Spleen (tissue), 13 donors: Measurements from ENCODE around the gene PRAMEF17. TPM values are rescaled to one million over a fixed set of nuclear protein-coding genes. Genes with fewer than 3 reads are reported as not detected.
"Not testable (repeated sequence)": the region's sequence is repeated elsewhere in the genome, so short reads cannot be mapped to it uniquely, and the experiment has no call there.

ENCODE experiments used
- DNase-seq: peaks from one replicate; pipeline ENCODE4 v3.0.0-alpha.2; 2020
- H3K27ac ChIP-seq, 8 donors: fragments of 200-600 bp; sonication (generic) in 7 of 8; 1 replicate in 4 of 8; 2 replicates in 4 of 8; pipeline versions ENCODE4 v1.5.0 to v1.8.0; 2016 to 2021; ENCODE audit warnings: inconsistent platforms in 4 of 8, mild to moderate bottlenecking in 4 of 8, moderate library complexity in 1 of 8
- H3K27me3 ChIP-seq, 7 donors: fragments of 200-600 bp; sonication (generic) in 6 of 7; replicated peaks in 1 of 7; 1 replicate in 4 of 7; 2 replicates in 3 of 7; pipeline versions ENCODE4 v1.5.0 to v1.8.0; 2016 to 2021; ENCODE audit warnings: inconsistent platforms in 3 of 7, mild to moderate bottlenecking in 1 of 7
- H3K36me3 ChIP-seq, 6 donors: fragments of 200-600 bp; sonication (generic) in 5 of 6; 1 replicate in 4 of 6; 2 replicates in 2 of 6; pipeline versions ENCODE4 v1.5.0 to v1.8.0; 2016 to 2021; ENCODE audit warnings: inconsistent platforms in 2 of 6
- H3K4me1 ChIP-seq, 6 donors: fragments of 200-600 bp; sonication (generic) in 5 of 6; 1 replicate in 3 of 6; 2 replicates in 3 of 6; pipeline versions ENCODE4 v1.5.0 to v1.8.0; 2016 to 2021; ENCODE audit warnings: inconsistent platforms in 3 of 6
- H3K4me3 ChIP-seq, 8 donors: fragments of 200-600 bp; sonication (generic) in 7 of 8; 1 replicate in 4 of 8; 2 replicates in 4 of 8; pipeline versions ENCODE4 v1.5.0 to v1.8.0; 2016 to 2021; ENCODE audit warnings: inconsistent platforms in 4 of 8, mild to moderate bottlenecking in 4 of 8, moderate library complexity in 2 of 8
- H3K9me3 ChIP-seq, 8 donors: fragments of 200-600 bp; sonication (generic) in 7 of 8; 1 replicate in 4 of 8; 2 replicates in 4 of 8; pipeline versions ENCODE4 v1.5.0 to v1.8.0; 2016 to 2021; ENCODE audit warnings: inconsistent platforms in 4 of 8
- WGBS, 5 donors: extraction: QIAGEN DNeasy Blood & Tissue Kit in 3 of 5; methylation state at CpG; one replicate each; pipeline versions ENCODE4 v1.1.5 to v1.1.7; 2013 to 2018; 5-methylcytosine and 5-hydroxymethylcytosine counted together
- intact Hi-C: fragments of 100-400 bp; cut with DNase I; formaldehyde crosslinking; loops from one replicate; pipeline ENCODE4 v1.15.0; 2023; ENCODE audit warnings: low total_unique reads
- long read RNA-seq, 2 donors: transcript quantifications; one replicate each; lab custom pipeline, GENCODE V29; 2026
- polyA plus RNA-seq, 3 donors: library from polyadenylated mRNA; stranded (reverse); fragments of 200-250 nt; gene quantifications; one replicate each; pipeline ENCODE4 v1.2.1, GENCODE V29; 2013
- total RNA-seq, 7 donors: library from RNA; depleted of rRNA in 3 of 7; stranded (reverse); fragments of >200 nt in 3 of 7; fragmentation: NEBNext Ultra II Directional in 4 of 7; extraction: Animal tissue kit (Norgen Biotek cat#: 25700) in 4 of 7; gene quantifications; one replicate each; pipeline versions ENCODE4 v1.1.0 to v1.2.1, GENCODE V29; 2016 to 2021
- TF ChIP-seq, protein P1 (sequence below), 11 experiments: fragments of 200-600 bp in 7 of 11; fragments of 450-650 bp in 4 of 11; sonication (generic) in 4 of 11; IDR thresholded peaks in 8 of 11; conservative IDR thresholded peaks in 3 of 11; 1 replicate in 7 of 11; 2 replicates in 4 of 11; pipeline versions ENCODE4 v1.4.0 to v1.8.0; 2016 to 2021; ENCODE audit warnings: antibody characterized with exemption in 11 of 11, inconsistent platforms in 4 of 11, mild to moderate bottlenecking in 1 of 11
- donor health status: healthy with polysubstance abuse.
- donor health status: DM: no; HTN: no; CAD: no; lungs with moderate emphysema.
- donor health status: DM: no; HTN: no; CAD: no.
- donor health status: Bipolar disorder and iron deficiency.
- donor health status: healthy.
- donor health status: DM: no; HTN: no; CAD: no.
- donor health status: DM: yes; HTN: yes; CAD: no.

Gene PRAMEF17, protein sequence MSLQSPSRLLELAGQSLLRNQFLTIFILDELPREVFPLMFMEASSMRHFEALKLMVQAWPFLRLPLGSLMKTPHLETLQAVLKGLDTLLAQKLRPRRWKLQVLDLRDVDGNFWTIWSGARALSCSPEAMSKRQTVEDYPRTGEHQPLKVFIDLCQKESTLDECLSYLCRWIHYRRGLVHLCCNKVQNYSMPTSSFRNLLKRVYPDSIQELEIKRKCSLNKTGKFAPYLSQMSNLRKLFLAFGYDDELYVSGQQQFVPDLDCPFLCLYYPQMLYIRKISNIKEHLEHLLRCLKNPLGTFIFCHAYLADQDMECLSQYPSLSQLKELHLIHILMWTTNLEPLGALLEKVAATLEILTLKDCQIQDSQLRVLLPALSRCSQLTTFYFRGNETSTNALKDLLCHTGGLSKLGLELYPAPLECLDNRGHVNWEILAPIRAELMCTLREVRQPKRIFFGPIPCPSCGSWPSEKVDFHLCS
- not detected for total RNA-seq
- polyA plus RNA-seq = not detected
- long read RNA-seq, donor 1 = 0 reads
- long read RNA-seq, donor 2 = 0 reads

DNA sequence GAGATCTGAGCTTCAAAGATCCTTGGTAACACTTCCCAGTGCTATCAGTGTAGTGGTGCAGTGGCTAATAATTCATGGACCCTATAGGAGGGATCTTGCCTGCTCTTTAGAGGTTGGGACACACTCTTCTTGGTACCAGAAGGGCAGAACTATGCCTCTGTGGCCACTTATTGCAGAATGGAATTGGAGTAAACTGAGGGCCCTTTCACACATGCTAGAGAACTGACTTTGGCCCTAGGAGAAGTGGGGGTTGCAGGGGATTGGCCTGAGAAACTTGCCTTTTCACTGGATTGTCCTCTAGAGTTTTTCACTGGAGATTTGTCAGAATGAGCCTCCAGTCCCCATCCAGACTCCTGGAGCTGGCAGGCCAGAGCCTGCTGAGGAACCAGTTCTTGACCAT lies at the start of gene PRAMEF17:
PRAMEF17 (plus strand) TSS at position 301 of the 400 bp plus-strand sequence; CDS start at position 327, 26 bp downstream.
- H3K9me3 ChIP-seq, DNase-seq, H3K36me3 ChIP-seq, H3K27ac ChIP-seq, H3K4me1 ChIP-seq, H3K4me3 ChIP-seq, H3K27me3 ChIP-seq, intact Hi-C loops: not testable (repeated sequence)

DNA sequence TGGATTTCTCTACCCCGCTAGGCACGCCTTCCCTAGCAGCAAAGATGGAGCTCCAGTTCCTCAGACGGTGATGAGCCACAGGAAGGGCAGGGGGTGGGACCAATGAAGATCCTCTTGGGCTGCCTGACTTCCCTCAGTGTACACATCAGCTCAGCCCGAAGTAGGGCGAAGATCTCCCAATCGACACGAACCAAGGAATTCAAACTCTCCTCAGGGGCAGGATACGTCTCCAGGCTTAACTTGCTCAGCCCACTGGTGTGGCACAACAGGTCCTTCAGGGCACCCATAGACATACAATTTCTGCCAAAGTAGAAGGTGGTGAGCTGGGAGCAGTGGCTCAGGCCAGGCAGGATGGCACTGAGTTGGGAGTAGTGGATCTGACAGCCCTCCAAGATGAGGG lies 46.9 kb upstream of the PRAMEF17 start:
- H3K27me3 ChIP-seq, DNase-seq, H3K4me3 ChIP-seq, H3K27ac ChIP-seq, intact Hi-C loops, H3K9me3 ChIP-seq, H3K4me1 ChIP-seq, H3K36me3 ChIP-seq: not testable (repeated sequence)
- 72 to 93% (median 84%) methylated on average over 7 to 8 of the region's 8 CpGs for WGBS, 5 donors

DNA sequence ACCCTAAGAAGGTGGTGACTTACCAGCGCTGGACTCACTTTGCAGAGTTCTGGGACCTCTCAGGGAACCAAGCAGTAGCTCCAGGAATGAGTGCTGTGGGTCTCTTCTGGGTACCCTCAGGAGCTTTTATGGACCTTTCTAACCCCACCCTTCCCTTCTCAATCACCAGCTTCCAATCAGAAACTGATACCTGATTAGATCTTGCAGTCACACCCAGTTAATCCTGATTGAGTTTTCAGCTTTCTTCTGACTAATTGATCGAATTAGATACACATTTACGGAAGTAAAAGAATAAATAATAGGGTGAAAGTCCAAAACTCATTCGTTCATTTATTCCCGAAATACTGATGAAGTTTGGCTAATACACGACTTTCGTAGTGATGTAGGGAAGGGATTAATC lies 42.4 kb upstream of the PRAMEF17 start, which contains the start of gene PRAMEF14:
PRAMEF14 (minus strand) TSS at position 101 of the 400 bp plus-strand sequence. CDS start 1,820 bp downstream, outside the sequence.
- H3K4me1 ChIP-seq, H3K36me3 ChIP-seq, H3K27ac ChIP-seq, H3K27me3 ChIP-seq, intact Hi-C loops, H3K9me3 ChIP-seq, H3K4me3 ChIP-seq, DNase-seq: not testable (repeated sequence)
- 67 to 73% (median 71%) methylated on average over 6 to 7 of the region's 7 CpGs for WGBS, 5 donors

DNA sequence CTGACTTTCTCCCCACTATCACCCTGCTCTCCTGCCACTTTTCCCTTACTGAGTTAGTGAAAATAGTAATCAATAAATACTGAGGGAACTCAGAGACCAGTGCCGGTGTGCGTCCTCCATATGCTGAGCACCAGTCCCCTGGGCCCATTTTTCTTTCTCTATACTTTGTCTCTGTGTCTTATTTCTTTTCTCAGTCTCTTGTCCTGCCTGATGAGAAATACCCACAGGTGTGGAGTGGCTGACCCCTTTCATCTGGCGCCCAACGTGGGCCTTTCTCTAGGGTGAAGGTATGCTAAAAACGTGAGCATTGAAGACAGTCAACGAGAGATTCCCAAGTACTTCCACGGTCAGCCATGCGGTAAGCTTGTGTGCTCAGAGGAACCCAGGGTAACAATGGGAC lies 36.0 kb upstream of the PRAMEF17 start:
- intact Hi-C loops, DNase-seq, H3K36me3 ChIP-seq, H3K27ac ChIP-seq, H3K27me3 ChIP-seq, H3K4me1 ChIP-seq, H3K4me3 ChIP-seq: not testable (repeated sequence)
- peaks cover 0 to 30% (median 19%) of the 10 kb centered on the region in 8 donors for H3K9me3 ChIP-seq
- WGBS, 5 donors = 85 to 98% (median 92%) methylated on average over 6 to 8 of the region's 8 CpGs

DNA sequence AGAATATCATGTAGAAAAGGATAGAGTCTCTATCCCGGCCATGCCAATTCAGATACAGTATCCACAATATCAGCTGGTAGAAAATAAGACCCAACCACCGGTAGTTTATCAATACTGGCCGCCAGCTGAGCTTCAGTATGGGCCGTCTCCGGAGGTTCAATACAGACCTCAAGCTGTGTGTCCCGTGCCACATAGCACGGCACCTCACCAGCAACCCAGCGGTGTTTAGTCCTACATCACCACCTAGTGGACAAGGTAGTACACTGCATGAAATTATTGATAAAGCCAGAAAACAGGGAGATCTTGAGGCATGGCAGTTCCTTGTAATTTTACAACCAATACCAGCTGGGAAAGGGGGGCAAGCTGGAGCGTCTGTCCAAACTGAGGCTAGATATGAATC lies 35.0 kb upstream of the PRAMEF17 start:
- H3K4me3 ChIP-seq, H3K4me1 ChIP-seq, DNase-seq, H3K36me3 ChIP-seq, H3K27ac ChIP-seq, intact Hi-C loops, H3K27me3 ChIP-seq: not testable (repeated sequence)
- 0 to 6% (median 0%) methylated on average over 1 to 2 of the region's 9 CpGs; no CpG with 5 or more reads in 2 of the 5 donors for WGBS, 5 donors
- peaks cover 0 to 30% (median 19%) of the 10 kb centered on the region in 8 donors for H3K9me3 ChIP-seq

DNA sequence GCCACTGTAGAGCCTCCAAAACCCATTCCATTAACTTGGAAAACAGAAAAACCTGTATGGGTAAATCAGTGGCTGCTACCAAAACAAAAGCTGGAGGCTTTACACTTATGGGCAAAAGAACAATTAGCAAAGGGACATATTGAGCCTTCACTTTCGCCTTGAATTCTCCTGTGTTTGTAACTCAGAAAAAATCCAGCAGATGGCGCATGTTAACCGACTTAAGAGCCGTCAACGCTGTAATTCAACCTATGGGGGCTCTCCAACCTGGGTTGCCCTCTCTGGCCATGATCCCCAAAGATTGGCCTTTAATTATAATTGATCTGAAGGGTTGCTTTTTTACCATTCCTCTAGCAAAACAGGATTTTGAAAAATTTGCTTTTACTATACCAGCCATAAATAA lies 32.7 kb upstream of the PRAMEF17 start:
- H3K4me1 ChIP-seq, H3K27ac ChIP-seq, H3K27me3 ChIP-seq, H3K4me3 ChIP-seq, H3K36me3 ChIP-seq, intact Hi-C loops, DNase-seq: not testable (repeated sequence)
- H3K9me3 ChIP-seq = peaks cover 0 to 25% (median 19%) of the 10 kb centered on the region in 8 donors
- TF ChIP-seq, protein P1, sequence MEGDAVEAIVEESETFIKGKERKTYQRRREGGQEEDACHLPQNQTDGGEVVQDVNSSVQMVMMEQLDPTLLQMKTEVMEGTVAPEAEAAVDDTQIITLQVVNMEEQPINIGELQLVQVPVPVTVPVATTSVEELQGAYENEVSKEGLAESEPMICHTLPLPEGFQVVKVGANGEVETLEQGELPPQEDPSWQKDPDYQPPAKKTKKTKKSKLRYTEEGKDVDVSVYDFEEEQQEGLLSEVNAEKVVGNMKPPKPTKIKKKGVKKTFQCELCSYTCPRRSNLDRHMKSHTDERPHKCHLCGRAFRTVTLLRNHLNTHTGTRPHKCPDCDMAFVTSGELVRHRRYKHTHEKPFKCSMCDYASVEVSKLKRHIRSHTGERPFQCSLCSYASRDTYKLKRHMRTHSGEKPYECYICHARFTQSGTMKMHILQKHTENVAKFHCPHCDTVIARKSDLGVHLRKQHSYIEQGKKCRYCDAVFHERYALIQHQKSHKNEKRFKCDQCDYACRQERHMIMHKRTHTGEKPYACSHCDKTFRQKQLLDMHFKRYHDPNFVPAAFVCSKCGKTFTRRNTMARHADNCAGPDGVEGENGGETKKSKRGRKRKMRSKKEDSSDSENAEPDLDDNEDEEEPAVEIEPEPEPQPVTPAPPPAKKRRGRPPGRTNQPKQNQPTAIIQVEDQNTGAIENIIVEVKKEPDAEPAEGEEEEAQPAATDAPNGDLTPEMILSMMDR (IDR thresholded peaks at IDR 0.05 in 8 of 11, conservative IDR thresholded peaks at IDR 0.05 in 3 of 11) = peak in 9 of 11 experiments; percentile 19 to 68 (median 52)
- WGBS, 5 donors = 0 to 4% (median 1%) methylated on average over 5 of the region's 5 CpGs

DNA sequence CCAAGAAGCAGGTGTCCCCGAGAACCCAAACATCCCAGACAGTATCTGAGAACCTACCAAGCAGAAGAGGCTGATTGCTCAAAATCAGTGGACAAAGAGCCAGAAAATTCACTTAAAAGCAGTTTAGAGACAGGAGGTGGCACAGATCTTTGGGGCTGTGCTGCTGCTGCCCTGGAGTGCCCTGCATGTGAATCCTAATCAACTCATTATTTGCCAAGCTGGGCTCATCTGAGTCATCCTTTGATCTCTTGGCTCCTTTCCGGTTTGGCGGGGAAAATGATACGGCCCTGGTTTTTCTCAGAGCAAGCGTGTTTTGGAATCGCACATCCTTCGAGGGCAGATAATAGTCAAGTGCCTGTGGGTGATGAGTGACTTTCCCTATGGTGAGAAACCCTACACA lies 27.1 kb upstream of the PRAMEF17 start:
- H3K27ac ChIP-seq, H3K9me3 ChIP-seq, H3K4me3 ChIP-seq, intact Hi-C loops, H3K36me3 ChIP-seq, H3K27me3 ChIP-seq, H3K4me1 ChIP-seq, DNase-seq: not testable (repeated sequence)
- 63 to 92% (median 80%) methylated on average over 1 of the region's 7 CpGs; no CpG with 5 or more reads in 1 of the 5 donors for WGBS, 5 donors

DNA sequence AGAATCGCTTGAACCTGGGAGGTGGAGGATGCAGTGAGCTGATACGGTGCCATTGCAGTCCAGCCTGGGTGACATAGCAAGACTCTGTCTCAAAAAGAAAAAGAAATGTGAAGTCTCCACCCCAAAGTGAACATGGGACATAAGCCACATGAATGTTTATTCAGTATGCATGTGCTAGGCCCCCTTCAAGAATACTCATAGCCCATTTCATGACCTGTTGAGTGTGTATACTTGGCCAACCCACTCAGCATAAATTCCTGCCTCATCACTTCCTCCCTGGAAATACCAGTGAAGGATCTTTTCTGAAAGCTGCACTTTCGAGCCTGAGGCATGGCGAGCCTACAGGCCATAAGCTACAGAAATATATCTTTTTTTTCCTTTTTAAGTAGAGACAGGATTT lies 24.5 kb upstream of the PRAMEF17 start:
- H3K9me3 ChIP-seq, H3K36me3 ChIP-seq, H3K27me3 ChIP-seq, intact Hi-C loops, H3K4me3 ChIP-seq, H3K27ac ChIP-seq, DNase-seq, H3K4me1 ChIP-seq: not testable (repeated sequence)
- whole genome bisulfite sequencing, 5 donors = 62 to 83% (median 70%) methylated on average over 2 to 3 of the region's 4 CpGs

DNA sequence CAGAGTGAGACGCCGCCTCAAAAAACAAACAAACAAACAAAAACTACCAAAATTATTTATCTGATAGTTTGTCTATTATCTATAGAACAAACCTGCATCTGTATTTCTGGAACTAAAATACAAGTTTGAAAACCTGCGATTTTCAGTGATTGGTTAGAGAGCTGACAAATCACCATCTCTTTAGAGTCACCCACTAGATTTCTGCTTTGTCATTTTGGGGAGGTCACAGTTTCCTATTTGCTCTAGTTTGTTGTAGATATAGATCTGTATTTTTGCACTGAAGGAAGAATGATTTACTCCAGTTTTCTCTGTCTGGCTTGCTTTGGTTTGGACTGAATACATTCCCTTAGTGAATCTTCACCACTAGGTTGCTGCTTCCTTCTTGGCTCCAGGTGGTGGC lies 22.9 kb upstream of the PRAMEF17 start:
- intact Hi-C loops, H3K36me3 ChIP-seq, H3K27ac ChIP-seq, H3K4me3 ChIP-seq, DNase-seq, H3K9me3 ChIP-seq, H3K4me1 ChIP-seq: not testable (repeated sequence)
- H3K27me3 ChIP-seq = peaks cover 0 to 11% (median 0%) of the 10 kb centered on the region in 7 donors
- WGBS, 5 donors = 66 to 90% (median 77%) methylated on average over 3 of the region's 3 CpGs

DNA sequence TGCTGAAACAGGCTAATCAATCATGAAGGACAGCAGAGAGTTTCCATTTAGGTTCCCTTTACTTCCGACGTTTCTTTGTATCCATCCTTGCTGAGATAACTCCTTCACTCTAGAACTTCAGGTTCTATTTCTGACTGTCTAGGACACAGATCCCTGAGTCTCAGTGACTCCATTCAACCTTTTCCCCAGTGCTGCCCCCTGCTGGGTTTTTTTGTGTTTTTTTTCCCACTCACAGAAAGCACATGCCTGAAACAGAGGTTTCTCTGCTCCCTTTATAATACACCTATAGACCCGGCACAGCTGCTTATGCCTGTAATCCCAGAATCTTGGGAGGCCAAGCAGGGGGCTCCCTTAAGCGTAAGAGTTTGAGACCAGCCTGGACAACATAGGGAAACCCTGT lies 20.9 kb upstream of the PRAMEF17 start:
- not testable (repeated sequence) for H3K9me3 ChIP-seq

More for the DNA sequence above, 20.9 kb upstream of the PRAMEF17 start:
- DNase-seq, H3K27ac ChIP-seq, H3K4me3 ChIP-seq, H3K4me1 ChIP-seq, intact Hi-C loops, H3K36me3 ChIP-seq: not testable (repeated sequence)
- WGBS, 5 donors = 69 to 79% (median 73%) methylated on average over 3 to 4 of the region's 4 CpGs
- H3K27me3 ChIP-seq = peaks cover 0 to 11% (median 0%) of the 10 kb centered on the region in 7 donors
